Natural killer cell (primary cell): Measurements from ENCODE around the gene PHLDA2. TPM values are rescaled to one million over a fixed set of nuclear protein-coding genes. Genes with fewer than 3 reads are reported as not detected.

Source experiments
- ATAC-seq, 3 donors: fragments of 150-1000 bp in 2 of 3; fragments of 200-7000 bp in 1 of 3; cut with Tn5 transposase; 1 replicate in 1 of 3; 2 replicates in 2 of 3; pipeline ENCODE4 v1.10.0; 2021; ENCODE audit warnings: mild to moderate bottlenecking in 2 of 3, moderate library complexity in 2 of 3
- DNase-seq, 2 donors: peaks; one replicate each; pipeline versions ENCODE4 v3.0.0 to v3.0.0-alpha.2; 2013 to 2021; ENCODE audit warnings: mixed read lengths in 1 of 2
- H3K27ac ChIP-seq: one replicate; pipeline ENCODE4 v1.5.1; 2013; ENCODE audit warnings: mild to moderate bottlenecking, low read length
- H3K27me3 ChIP-seq: one replicate; pipeline ENCODE4 v1.6.1; 2013; ENCODE audit warnings: low read length; ENCODE audit not compliant: control insufficient read depth, insufficient read depth
- H3K36me3 ChIP-seq: one replicate; pipeline ENCODE4 v1.6.1; 2013; ENCODE audit warnings: low read length; ENCODE audit not compliant: control insufficient read depth, insufficient read depth
- H3K4me1 ChIP-seq: one replicate; pipeline ENCODE4 v1.6.1; 2013; ENCODE audit warnings: low read length; ENCODE audit not compliant: control insufficient read depth, insufficient read depth
- H3K4me3 ChIP-seq: one replicate; pipeline ENCODE4 v1.5.1; 2013; ENCODE audit warnings: low read length
- H3K9me3 ChIP-seq: one replicate; pipeline ENCODE4 v1.6.1; 2013; ENCODE audit warnings: low read length; ENCODE audit not compliant: control insufficient read depth, insufficient read depth
- H3K27ac Mint-ChIP-seq, 2 donors: one replicate each; pipeline ENCODE4 v1.8.0; 2022; ENCODE audit warnings: mild to moderate bottlenecking in 2 of 2, mixed read lengths in 2 of 2, moderate library complexity in 1 of 2
- H3K27me3 Mint-ChIP-seq, 2 donors: one replicate each; pipeline ENCODE4 v1.8.0; 2022; ENCODE audit warnings: low read depth in 2 of 2, mixed read lengths in 2 of 2
- H3K36me3 Mint-ChIP-seq: one replicate; pipeline ENCODE4 v1.8.0; 2022; ENCODE audit warnings: mixed read lengths
- H3K4me1 Mint-ChIP-seq, 2 donors: one replicate each; pipeline ENCODE4 v1.8.0; 2022; ENCODE audit warnings: mixed read lengths in 2 of 2
- H3K4me3 Mint-ChIP-seq: one replicate; pipeline ENCODE4 v1.8.0; 2022; ENCODE audit warnings: mild to moderate bottlenecking, moderate library complexity, mixed read lengths
- H3K9me3 Mint-ChIP-seq, 2 donors: one replicate each; pipeline ENCODE4 v1.8.0; 2022; ENCODE audit warnings: mixed read lengths in 2 of 2
- WGBS: methylation state at CpG from one replicate; pipeline ENCODE4 v1.1.7; 2013; ENCODE audit warnings: missing lambda C conversion rate; ENCODE audit not compliant: insufficient coverage; 5-methylcytosine and 5-hydroxymethylcytosine counted together
- intact Hi-C: fragments of 100-400 bp; cut with micrococcal nuclease; formaldehyde crosslinking; loops from one replicate; pipeline ENCODE4 v1.14.2; 2022
- total RNA-seq, 4 donors: library from RNA; stranded (reverse); fragments of 120-200 nt in 1 of 4; gene quantifications; one replicate each; pipeline versions ENCODE4 v1.2.3 to v1.2.4, GENCODE V29; 2013 to 2022
- TF ChIP-seq, protein P1 (sequence below): fragments of 200-600 bp; IDR thresholded peaks from one replicate; pipeline ENCODE4 v1.8.0; 2022; ENCODE audit warnings: antibody characterized with exemption

The PHLDA2 gene
- total RNA-seq, 3 donors from 2014 or later (not counting 1 experiment from before 2014, with no cell fraction given): 0.79 to 3.2 (median 2.2) TPM

DNA sequence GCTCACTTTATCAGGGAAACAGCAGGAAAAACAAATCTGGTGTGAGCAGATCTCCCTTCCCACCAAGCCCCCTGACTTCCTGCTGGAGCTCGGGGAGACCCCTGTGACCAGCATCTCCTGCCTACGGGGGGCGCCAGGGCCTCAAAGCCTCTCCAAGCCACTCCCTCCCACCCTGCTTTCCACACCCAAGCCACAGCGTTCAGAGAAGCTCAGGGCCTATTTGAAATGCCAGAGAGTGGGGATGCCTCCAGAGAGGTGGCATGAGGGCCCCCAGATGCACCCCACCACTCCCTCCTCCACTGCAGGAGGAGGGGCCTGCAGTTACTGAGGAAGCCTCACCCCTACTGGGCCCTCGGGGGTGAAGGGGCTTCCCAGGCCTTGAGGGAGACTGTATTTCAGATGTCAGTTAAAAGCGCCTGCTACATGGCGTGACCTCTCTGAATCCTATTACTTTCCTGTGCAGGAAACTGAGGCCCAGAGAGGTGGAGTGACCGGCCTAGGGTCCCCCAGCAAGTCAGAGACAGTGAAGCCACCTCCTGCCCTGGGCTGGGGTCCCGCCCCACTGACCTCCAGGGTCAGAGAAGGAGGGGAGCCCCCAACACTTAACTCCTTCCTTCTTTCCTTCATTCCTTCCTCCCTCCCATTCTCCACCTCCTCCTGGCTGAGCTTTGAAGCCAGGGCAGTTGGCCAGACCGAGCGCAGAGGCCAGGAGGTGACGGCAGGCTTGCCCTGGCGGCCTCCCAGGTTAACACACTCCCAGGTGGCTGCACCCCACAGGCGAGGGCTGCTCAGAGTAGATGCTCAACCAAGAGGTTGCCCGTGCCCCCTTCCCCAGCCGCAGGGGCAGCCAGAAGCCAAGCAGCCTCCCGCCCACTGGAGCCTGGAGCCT, 37.6 kb downstream of the PHLDA2 start:
- H3K27ac ChIP-seq: peak overlapping the region; percentile 48
- Mint-ChIP-seq H3K27ac (peak overlapping the region; percentile 74 to 83), H3K4me1 (peaks cover 23 to 35% of the 10 kb centered on the region in 2 donors), H3K36me3 (no peaks in the 10 kb centered on the region), H3K4me3 (peak overlapping the region; percentile 74), H3K27me3 (no peaks in the 10 kb centered on the region), H3K9me3 (no peaks in the 10 kb centered on the region)
- no peak for ATAC-seq
- no peaks in the 10 kb centered on the region for H3K9me3 ChIP-seq
- 53% methylated on average over 17 of the region's 17 CpGs for WGBS
- TF ChIP-seq, protein P1, sequence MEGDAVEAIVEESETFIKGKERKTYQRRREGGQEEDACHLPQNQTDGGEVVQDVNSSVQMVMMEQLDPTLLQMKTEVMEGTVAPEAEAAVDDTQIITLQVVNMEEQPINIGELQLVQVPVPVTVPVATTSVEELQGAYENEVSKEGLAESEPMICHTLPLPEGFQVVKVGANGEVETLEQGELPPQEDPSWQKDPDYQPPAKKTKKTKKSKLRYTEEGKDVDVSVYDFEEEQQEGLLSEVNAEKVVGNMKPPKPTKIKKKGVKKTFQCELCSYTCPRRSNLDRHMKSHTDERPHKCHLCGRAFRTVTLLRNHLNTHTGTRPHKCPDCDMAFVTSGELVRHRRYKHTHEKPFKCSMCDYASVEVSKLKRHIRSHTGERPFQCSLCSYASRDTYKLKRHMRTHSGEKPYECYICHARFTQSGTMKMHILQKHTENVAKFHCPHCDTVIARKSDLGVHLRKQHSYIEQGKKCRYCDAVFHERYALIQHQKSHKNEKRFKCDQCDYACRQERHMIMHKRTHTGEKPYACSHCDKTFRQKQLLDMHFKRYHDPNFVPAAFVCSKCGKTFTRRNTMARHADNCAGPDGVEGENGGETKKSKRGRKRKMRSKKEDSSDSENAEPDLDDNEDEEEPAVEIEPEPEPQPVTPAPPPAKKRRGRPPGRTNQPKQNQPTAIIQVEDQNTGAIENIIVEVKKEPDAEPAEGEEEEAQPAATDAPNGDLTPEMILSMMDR: no peak
- H3K4me3 ChIP-seq: peak overlapping the region; percentile 33
- no peaks in the 10 kb centered on the region for H3K27me3 ChIP-seq
- peaks cover 31% of the 10 kb centered on the region for H3K4me1 ChIP-seq
- intact Hi-C loops: loop anchor here (1.0 kb wide), 1 partner anchor 359 kb away; no protein-coding TSS in a partner anchor
- H3K36me3 ChIP-seq: no peaks in the 10 kb centered on the region
- peak in 1 of 2 donors; percentile 38 for DNase-seq

DNA sequence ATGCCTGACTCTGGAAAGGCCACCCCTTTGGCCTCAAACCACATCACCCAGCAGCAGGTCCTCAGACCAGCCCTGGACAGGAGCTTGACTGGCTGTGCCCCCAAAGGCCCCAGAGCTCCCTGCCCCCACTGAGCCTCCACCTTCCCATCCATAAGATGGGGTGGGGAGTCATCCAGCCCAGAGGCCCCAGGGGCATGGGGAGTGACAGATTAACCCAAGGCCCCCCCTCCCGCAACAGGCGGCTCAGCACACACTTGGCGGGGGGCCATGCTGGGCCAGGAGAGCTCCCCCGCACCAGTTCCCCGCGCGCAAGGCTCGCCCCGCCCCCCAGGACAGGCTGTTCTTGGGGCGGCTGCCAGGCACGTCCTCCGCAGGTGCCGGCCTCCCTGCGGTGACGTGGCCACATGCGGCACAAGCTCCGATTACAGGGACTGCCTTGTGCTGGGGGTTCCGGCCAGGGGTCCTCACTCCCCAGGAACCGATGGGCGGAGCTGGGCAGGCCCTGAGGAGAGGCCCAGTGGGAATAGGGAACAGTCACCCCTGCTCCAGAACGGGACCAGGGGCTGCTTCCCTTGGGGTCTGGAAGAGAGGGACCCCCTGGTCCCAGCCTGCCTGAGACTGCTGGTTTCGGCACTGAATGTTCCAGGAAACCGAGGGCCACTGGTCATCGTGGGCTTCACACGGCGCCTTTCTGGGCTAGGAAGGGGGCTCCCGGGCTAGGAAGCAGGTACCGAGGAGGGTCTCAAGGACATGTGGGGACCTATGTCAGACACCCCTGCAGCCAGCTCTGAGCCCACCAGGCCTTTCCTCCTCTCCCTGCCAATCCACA, 38.5 kb downstream of the PHLDA2 start:
- Mint-ChIP-seq H3K9me3 (no peaks in the 10 kb centered on the region), H3K36me3 (no peaks in the 10 kb centered on the region), H3K27me3 (no peaks in the 10 kb centered on the region), H3K4me3 (no peak overlapping the region), H3K4me1 (peaks cover 23 to 27% of the 10 kb centered on the region in 2 donors), H3K27ac (no peak overlapping the region)
- Histone ChIP-seq H3K9me3 (no peaks in the 10 kb centered on the region), H3K4me3 (no peak overlapping the region), H3K36me3 (no peaks in the 10 kb centered on the region), H3K4me1 (peaks cover 35% of the 10 kb centered on the region), H3K27ac (no peak overlapping the region), H3K27me3 (no peaks in the 10 kb centered on the region)
- TF ChIP-seq, protein P1: no peak
- intact Hi-C loops: no loop called here
- DNase-seq (no peak), ATAC-seq (no peak)
- WGBS: 90% methylated on average over 28 of the region's 28 CpGs

DNA sequence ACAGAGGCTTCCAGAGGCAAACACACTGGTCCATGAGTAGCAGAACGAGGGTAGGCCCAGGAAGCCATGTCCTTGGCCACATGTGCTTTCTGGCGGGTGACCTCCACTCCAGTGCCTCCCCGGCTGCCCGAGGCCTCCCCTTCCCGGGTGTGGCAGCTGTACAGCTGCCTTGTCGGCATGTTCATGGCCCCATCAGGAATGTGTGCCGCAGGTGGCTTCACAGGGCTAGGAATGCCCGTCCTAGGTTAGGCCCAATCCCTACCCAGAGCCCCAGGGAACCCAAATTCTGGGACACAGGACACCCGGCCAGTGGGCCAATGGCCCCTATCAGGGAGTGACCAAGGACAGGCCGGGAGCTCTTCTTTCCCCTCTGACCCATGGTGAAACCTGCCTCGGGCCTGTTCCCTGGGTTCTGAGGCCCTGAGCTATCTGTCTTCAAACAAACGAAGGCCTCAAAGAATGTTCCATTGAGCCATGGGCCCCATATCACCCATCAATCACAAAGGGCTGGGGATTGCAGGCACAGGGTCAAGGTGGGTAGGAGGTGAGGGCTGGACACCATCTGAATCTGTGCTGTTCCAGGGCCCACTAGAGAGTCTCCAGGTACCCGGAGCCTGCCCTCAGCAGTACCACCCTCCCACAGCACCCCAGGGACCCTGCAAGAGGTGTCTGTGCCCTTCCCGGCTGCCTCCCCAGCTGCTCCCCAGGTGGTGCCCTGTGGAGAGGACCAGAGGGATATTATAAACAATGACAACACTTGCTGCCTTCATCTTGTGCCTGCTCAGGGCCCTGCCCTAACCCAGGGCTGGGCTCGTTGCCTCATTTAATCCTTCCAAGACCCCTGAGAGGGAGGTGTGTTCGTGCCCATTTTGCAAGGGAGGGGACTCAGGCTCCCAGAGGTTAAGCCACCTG, 39.6 kb downstream of the PHLDA2 start:
- Histone ChIP-seq H3K4me3 (no peak overlapping the region), H3K9me3 (no peaks in the 10 kb centered on the region), H3K36me3 (no peaks in the 10 kb centered on the region), H3K4me1 (peaks cover 40% of the 10 kb centered on the region), H3K27me3 (no peaks in the 10 kb centered on the region), H3K27ac (no peak overlapping the region)
- no peak for ATAC-seq
- no peaks in the 10 kb centered on the region for H3K27me3 Mint-ChIP-seq
- peaks cover 28 to 31% of the 10 kb centered on the region in 2 donors for H3K4me1 Mint-ChIP-seq
- DNase-seq: no peak
- WGBS: 91% methylated on average over 16 of the region's 16 CpGs
- TF ChIP-seq, protein P1: no peak
- H3K9me3 Mint-ChIP-seq: no peaks in the 10 kb centered on the region
- H3K27ac Mint-ChIP-seq: no peak overlapping the region
- no peak overlapping the region for H3K4me3 Mint-ChIP-seq
- no peaks in the 10 kb centered on the region for H3K36me3 Mint-ChIP-seq
- intact Hi-C loops: loop anchor here (2.0 kb wide), 1 partner anchor 461 kb away; no protein-coding TSS in a partner anchor
